Activated CD4-positive, alpha-beta T cell treated with anti-CD3 and anti-CD28 coated beads for 36 hours (primary cell): Measurements from ENCODE around the gene MAP3K7CL. TPM values are rescaled to one million over a fixed set of nuclear protein-coding genes. Genes with fewer than 3 reads are reported as not detected.
A peak's percentile ranks its signal among the peaks of the same experiment; 100 is the strongest.

Experiments used
- ATAC-seq: fragments of 200-7000 bp; cut with Tn5 transposase; one replicate; pipeline ENCODE4 v1.10.0; 2021; ENCODE audit warnings: mild to moderate bottlenecking, moderate library complexity
- CTCF ChIA-PET: fragments of 350-600 bp; sonication (Branson Sonifier 250); formaldehyde crosslinking; loops from one replicate; lab custom pipeline; 2021; ENCODE audit warnings: antibody characterized with exemption; lab: Charles Lee
- POLR2A ChIA-PET: fragments of 350-600 bp; sonication (Branson Sonifier 250); formaldehyde crosslinking; loops from one replicate; lab custom pipeline; 2021; ENCODE audit warnings: antibody characterized with exemption, inconsistent platforms; lab: Charles Lee
- DNase-seq: peaks from one replicate; pipeline ENCODE4 v3.0.0-alpha.2; 2020
- H3K27ac Mint-ChIP-seq: one replicate; pipeline ENCODE4 v1.8.0; 2021; ENCODE audit warnings: mixed read lengths
- H3K27me3 Mint-ChIP-seq: one replicate; pipeline ENCODE4 v1.8.0; 2021; ENCODE audit warnings: mixed read lengths
- H3K36me3 Mint-ChIP-seq: one replicate; pipeline ENCODE4 v1.8.0; 2021; ENCODE audit warnings: low read depth, mixed read lengths
- H3K4me1 Mint-ChIP-seq: one replicate; pipeline ENCODE4 v1.8.0; 2021; ENCODE audit warnings: mixed read lengths
- H3K4me3 Mint-ChIP-seq: one replicate; pipeline ENCODE4 v1.8.0; 2021; ENCODE audit warnings: mild to moderate bottlenecking, moderate library complexity, mixed read lengths
- H3K9me3 Mint-ChIP-seq: one replicate; pipeline ENCODE4 v1.8.0; 2021; ENCODE audit warnings: low read depth, mixed read lengths
- intact Hi-C, 2 experiments: fragments of 100-400 bp; cut with DNase I in 1 of 2; cut with micrococcal nuclease in 1 of 2; formaldehyde crosslinking; loops; one replicate each; pipeline versions ENCODE4 v1.14.2 to v1.15.1; 2022 to 2024; cut with DNase I, micrococcal nuclease
- total RNA-seq, 2 experiments: library from RNA; stranded (reverse); gene quantifications; one replicate each; pipeline ENCODE4 v1.2.3, GENCODE V29; 2021

Gene MAP3K7CL
- total RNA-seq, 2 experiments from 2014 or later, result 4.9 to 5.6 TPM

GRCh38 chr21:29133796-29134195 is 3.4 kb downstream of the MAP3K7CL start:
- no peak overlapping the region for H3K27ac Mint-ChIP-seq
- intact Hi-C loops, result no loop called here
- ChIA-PET CTCF (interaction anchor here (1.2 kb wide), 1 partner anchor 169 kb away, joined by 3 read pairs; no protein-coding TSS in a partner anchor), POLR2A (no interaction called here)
- no peaks in the 10 kb centered on the region for H3K4me1 Mint-ChIP-seq
- H3K36me3 Mint-ChIP-seq, result peaks cover 2% of the 10 kb centered on the region
- ATAC-seq, result no peak
- peaks cover 3% of the 10 kb centered on the region for H3K9me3 Mint-ChIP-seq
- H3K4me3 Mint-ChIP-seq, result no peak overlapping the region
- no peak for DNase-seq
- no peaks in the 10 kb centered on the region for H3K27me3 Mint-ChIP-seq

- H3K9me3 Mint-ChIP-seq, result no peaks in the 10 kb centered on the region
- no peak overlapping the region for H3K4me3 Mint-ChIP-seq
- H3K4me1 Mint-ChIP-seq, result no peaks in the 10 kb centered on the region
- DNase-seq (no peak), ATAC-seq (no peak)
- CTCF ChIA-PET, result interaction anchor here (1.0 kb wide), 1 partner anchor 21 kb away, joined by 5 read pairs; no protein-coding TSS in a partner anchor
- POLR2A ChIA-PET, result no interaction called here
- no peak overlapping the region for H3K27ac Mint-ChIP-seq
- intact Hi-C loops, result no loop called here
- no peaks in the 10 kb centered on the region for H3K27me3 Mint-ChIP-seq
- no peaks in the 10 kb centered on the region for H3K36me3 Mint-ChIP-seq
Observed at GRCh38 chr21:29135481-29135880, 5.0 kb downstream of the MAP3K7CL start.

GRCh38 chr21:29136033-29136432 is 5.6 kb downstream of the MAP3K7CL start:
- Mint-ChIP-seq H3K27ac (no peak overlapping the region), H3K4me3 (no peak overlapping the region), H3K4me1 (no peaks in the 10 kb centered on the region), H3K36me3 (no peaks in the 10 kb centered on the region), H3K27me3 (no peaks in the 10 kb centered on the region), H3K9me3 (no peaks in the 10 kb centered on the region)
- POLR2A ChIA-PET, result no interaction called here
- intact Hi-C loops, result no loop called here
- DNase-seq, result no peak
- CTCF ChIA-PET, result interaction anchor here (1.0 kb wide), 1 partner anchor 21 kb away, joined by 5 read pairs; no protein-coding TSS in a partner anchor
- no peak for ATAC-seq

- ChIA-PET CTCF (interaction anchor here (0.7 to 2.0 kb wide), 6 partner anchors 10 to 331 kb away, joined by 3 to 7 read pairs (median 4); no protein-coding TSS in a partner anchor), POLR2A (no interaction called here)
- no peak overlapping the region for H3K4me3 Mint-ChIP-seq
- DNase-seq (no peak), ATAC-seq (no peak)
- no peaks in the 10 kb centered on the region for H3K9me3 Mint-ChIP-seq
- H3K27me3 Mint-ChIP-seq, result no peaks in the 10 kb centered on the region
- no peaks in the 10 kb centered on the region for H3K36me3 Mint-ChIP-seq
- H3K27ac Mint-ChIP-seq, result no peak overlapping the region
- intact Hi-C loops, result no loop called here
- peaks cover 11% of the 10 kb centered on the region for H3K4me1 Mint-ChIP-seq
Observed at GRCh38 chr21:29144736-29145353, 14.4 kb downstream of the MAP3K7CL start.

GRCh38 chr21:29145354-29145782 is 14.9 kb downstream of the MAP3K7CL start:
- intact Hi-C loops, result no loop called here
- POLR2A ChIA-PET, result no interaction called here
- peak; percentile 50 for ATAC-seq
- DNase-seq, result no peak
- CTCF ChIA-PET, result interaction anchor here (0.7 to 2.0 kb wide), 6 partner anchors 9 to 330 kb away, joined by 3 to 6 read pairs (median 4); no protein-coding TSS in a partner anchor
- Mint-ChIP-seq H3K27ac (no peak overlapping the region), H3K4me1 (peaks cover 11% of the 10 kb centered on the region), H3K36me3 (no peaks in the 10 kb centered on the region), H3K27me3 (no peaks in the 10 kb centered on the region), H3K4me3 (no peak overlapping the region), H3K9me3 (no peaks in the 10 kb centered on the region)

- Mint-ChIP-seq H3K4me3 (no peak overlapping the region), H3K9me3 (no peaks in the 10 kb centered on the region), H3K27me3 (no peaks in the 10 kb centered on the region), H3K27ac (no peak overlapping the region), H3K4me1 (peaks cover 11% of the 10 kb centered on the region), H3K36me3 (no peaks in the 10 kb centered on the region)
- intact Hi-C loops, result no loop called here
- POLR2A ChIA-PET, result no interaction called here
- no peak for ATAC-seq
- CTCF ChIA-PET, result interaction anchor here (0.7 to 2.0 kb wide), 5 partner anchors 9 to 330 kb away, joined by 3 to 6 read pairs (median 3); no protein-coding TSS in a partner anchor
- DNase-seq, result no peak
Observed at GRCh38 chr21:29145852-29146453, 15.5 kb downstream of the MAP3K7CL start.

- H3K4me1 Mint-ChIP-seq, result peaks cover 11% of the 10 kb centered on the region
- no peak overlapping the region for H3K4me3 Mint-ChIP-seq
- no peaks in the 10 kb centered on the region for H3K27me3 Mint-ChIP-seq
- POLR2A ChIA-PET, result no interaction called here
- H3K27ac Mint-ChIP-seq, result no peak overlapping the region
- no peaks in the 10 kb centered on the region for H3K36me3 Mint-ChIP-seq
- ATAC-seq (no peak), DNase-seq (no peak)
- no peaks in the 10 kb centered on the region for H3K9me3 Mint-ChIP-seq
- intact Hi-C loops, result no loop called here
- CTCF ChIA-PET, result interaction anchor here (2.0 kb wide), 1 partner anchor 17 kb away, joined by 6 read pairs; no protein-coding TSS in a partner anchor
Observed at GRCh38 chr21:29146726-29147125, 16.3 kb downstream of the MAP3K7CL start.

- POLR2A ChIA-PET, result interaction anchor here (0.6 kb wide), 1 partner anchor 189 kb away, joined by 3 read pairs; no protein-coding TSS in a partner anchor
- ATAC-seq, result peak; percentile 59
- Mint-ChIP-seq H3K36me3 (no peaks in the 10 kb centered on the region), H3K27me3 (no peaks in the 10 kb centered on the region), H3K4me3 (no peak overlapping the region), H3K9me3 (no peaks in the 10 kb centered on the region), H3K4me1 (peaks cover 11% of the 10 kb centered on the region), H3K27ac (no peak overlapping the region)
- intact Hi-C loops, result no loop called here
- peak; percentile 18 for DNase-seq
- CTCF ChIA-PET, result interaction anchor here (0.9 to 2.8 kb wide), 2 partner anchors 16 to 46 kb away, joined by 4 to 12 read pairs; no protein-coding TSS in a partner anchor
Observed at GRCh38 chr21:29148530-29148929, 18.1 kb downstream of the MAP3K7CL start.

GRCh38 chr21:29149808-29150425 is 19.5 kb downstream of the MAP3K7CL start:
- intact Hi-C loops, result no loop called here
- no peaks in the 10 kb centered on the region for H3K27me3 Mint-ChIP-seq
- DNase-seq (no peak), ATAC-seq (no peak)
- CTCF ChIA-PET, result interaction anchor here (0.6 to 2.8 kb wide), 3 partner anchors 15 to 448 kb away, joined by 3 to 12 read pairs (median 3); no protein-coding TSS in a partner anchor
- H3K4me3 Mint-ChIP-seq, result no peak overlapping the region
- peaks cover 11% of the 10 kb centered on the region for H3K4me1 Mint-ChIP-seq
- H3K36me3 Mint-ChIP-seq, result no peaks in the 10 kb centered on the region
- POLR2A ChIA-PET, result interaction anchor here (0.7 kb wide), 1 partner anchor 83 kb away, joined by 3 read pairs; no protein-coding TSS in a partner anchor
- no peaks in the 10 kb centered on the region for H3K9me3 Mint-ChIP-seq
- H3K27ac Mint-ChIP-seq, result no peak overlapping the region

GRCh38 chr21:29151931-29152330 is 21.5 kb downstream of the MAP3K7CL start:
- POLR2A ChIA-PET, result interaction anchor here (0.7 kb wide), 1 partner anchor 40 kb away, joined by 3 read pairs; no protein-coding TSS in a partner anchor

GRCh38 chr21:29152916-29153315 is 22.5 kb downstream of the MAP3K7CL start:
- intact Hi-C loops, result no loop called here

More at GRCh38 chr21:29151931-29152330, 21.5 kb downstream of the MAP3K7CL start:
- Mint-ChIP-seq H3K4me1 (peaks cover 5% of the 10 kb centered on the region), H3K9me3 (no peaks in the 10 kb centered on the region), H3K27me3 (peaks cover 2% of the 10 kb centered on the region), H3K27ac (no peak overlapping the region), H3K4me3 (no peak overlapping the region), H3K36me3 (no peaks in the 10 kb centered on the region)
- DNase-seq (no peak), ATAC-seq (no peak)
- intact Hi-C loops, result no loop called here
- CTCF ChIA-PET, result interaction anchor here (0.6 kb wide), 1 partner anchor 33 kb away, joined by 3 read pairs; no protein-coding TSS in a partner anchor

More at GRCh38 chr21:29152916-29153315, 22.5 kb downstream of the MAP3K7CL start:
- H3K4me3 Mint-ChIP-seq, result no peak overlapping the region
- ChIA-PET POLR2A (no interaction called here), CTCF (no interaction called here)
- no peaks in the 10 kb centered on the region for H3K9me3 Mint-ChIP-seq
- no peak overlapping the region for H3K27ac Mint-ChIP-seq
- H3K27me3 Mint-ChIP-seq, result peaks cover 2% of the 10 kb centered on the region
- ATAC-seq, result no peak
- no peaks in the 10 kb centered on the region for H3K36me3 Mint-ChIP-seq
- peaks cover 5% of the 10 kb centered on the region for H3K4me1 Mint-ChIP-seq
- DNase-seq, result no peak
